ACHN (cell line): ENCODE results near the gene TPSG1.
"Not testable (repeated sequence)": the region's sequence is repeated elsewhere in the genome, so short reads cannot be mapped to it uniquely, and the experiment has no call there.

Experiments used
- DNase-seq: peaks from one replicate; pipeline ENCODE4 v3.0.0-alpha.2; 2015
- in situ Hi-C: cut with HindIII; loops from 2 replicates; pipeline ENCODE4 v1.10.0; 2017; ENCODE audit warnings: low sequenced_read_pairs, low pct_ligation_motif_present, low pct_unique_long_range_greater_than_20kb

The TPSG1 gene

DNA sequence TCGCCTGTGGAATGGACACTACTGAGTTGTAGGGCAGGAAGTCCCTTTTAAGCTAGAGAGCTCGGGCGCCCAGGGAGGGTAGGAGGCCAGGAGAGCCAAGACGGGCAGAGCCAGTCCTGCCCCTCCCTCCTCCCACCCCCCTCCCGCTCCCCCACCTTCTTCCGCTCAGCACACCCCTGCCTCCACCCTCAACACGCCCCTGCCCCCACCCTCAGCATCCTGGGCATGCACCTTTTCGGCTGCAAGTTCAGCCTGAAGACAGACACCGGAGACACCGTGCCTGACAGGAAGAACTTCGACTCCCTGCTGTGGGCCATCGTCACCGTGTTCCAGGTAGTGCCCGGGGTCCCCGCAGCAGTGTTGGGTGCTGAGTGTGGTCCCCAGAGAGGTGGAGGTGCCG, 18.3 kb downstream of the TPSG1 start:
- in situ Hi-C loops, result no loop called here

DNA sequence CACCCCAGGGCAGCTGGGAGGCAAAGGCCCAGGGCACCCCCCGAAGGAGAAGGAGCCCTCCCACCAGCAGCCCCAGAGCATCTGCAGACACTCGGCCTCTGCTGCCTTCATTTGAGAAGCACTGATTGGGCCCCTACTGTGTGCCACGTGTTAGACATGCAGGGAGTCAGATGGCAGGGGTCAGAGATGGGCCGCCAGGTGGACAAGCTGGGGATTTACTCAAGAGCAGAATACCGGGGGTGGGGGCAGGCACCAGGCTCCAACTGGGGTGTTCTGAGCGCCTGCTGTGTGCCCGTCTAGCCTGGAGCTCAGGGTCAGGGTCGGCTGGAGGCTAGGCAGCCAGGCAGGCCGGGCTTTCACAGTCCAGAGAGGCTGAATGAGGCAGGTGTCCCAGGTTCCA, 18.7 kb downstream of the TPSG1 start:
- in situ Hi-C loops, result no loop called here
- DNase-seq, result no peak

More for the DNA sequence above, 18.3 kb downstream of the TPSG1 start:
- no peak for DNase-seq

DNA sequence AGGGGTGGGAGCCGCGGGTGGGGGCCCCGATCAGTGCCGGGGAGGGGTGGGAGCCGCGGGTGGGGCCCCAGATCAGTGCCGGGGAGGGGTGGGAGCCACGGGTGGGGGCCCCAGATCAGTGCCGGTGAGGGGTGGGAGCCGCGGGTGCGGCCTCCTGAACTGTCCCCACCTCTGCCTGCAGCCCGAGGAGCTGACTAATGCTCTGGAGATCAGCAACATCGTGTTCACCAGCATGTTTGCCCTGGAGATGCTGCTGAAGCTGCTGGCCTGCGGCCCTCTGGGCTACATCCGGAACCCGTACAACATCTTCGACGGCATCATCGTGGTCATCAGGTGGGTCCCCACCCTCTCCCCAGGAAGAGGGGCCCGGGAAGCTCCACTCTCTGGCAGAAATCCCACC, 20.1 kb downstream of the TPSG1 start:
- in situ Hi-C loops, result no loop called here
- DNase-seq, result no peak

DNA sequence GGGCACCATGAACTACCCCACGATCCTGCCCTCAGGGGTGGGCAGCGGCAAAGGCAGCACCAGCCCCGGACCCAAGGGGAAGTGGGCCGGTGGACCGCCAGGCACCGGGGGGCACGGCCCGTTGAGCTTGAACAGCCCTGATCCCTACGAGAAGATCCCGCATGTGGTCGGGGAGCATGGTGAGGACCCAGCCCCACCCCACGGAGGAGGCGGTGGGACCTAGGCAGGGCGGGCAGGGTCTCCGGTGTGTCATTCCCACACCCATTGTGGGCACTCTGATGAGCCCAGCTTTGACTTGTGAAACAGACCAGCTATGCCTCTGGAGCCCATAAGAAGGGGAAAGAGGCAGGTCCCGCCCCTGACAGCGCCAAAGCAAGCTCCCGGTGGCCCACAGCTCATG, 22.8 kb downstream of the TPSG1 start:
- in situ Hi-C loops, result no loop called here
- no peak for DNase-seq

DNA sequence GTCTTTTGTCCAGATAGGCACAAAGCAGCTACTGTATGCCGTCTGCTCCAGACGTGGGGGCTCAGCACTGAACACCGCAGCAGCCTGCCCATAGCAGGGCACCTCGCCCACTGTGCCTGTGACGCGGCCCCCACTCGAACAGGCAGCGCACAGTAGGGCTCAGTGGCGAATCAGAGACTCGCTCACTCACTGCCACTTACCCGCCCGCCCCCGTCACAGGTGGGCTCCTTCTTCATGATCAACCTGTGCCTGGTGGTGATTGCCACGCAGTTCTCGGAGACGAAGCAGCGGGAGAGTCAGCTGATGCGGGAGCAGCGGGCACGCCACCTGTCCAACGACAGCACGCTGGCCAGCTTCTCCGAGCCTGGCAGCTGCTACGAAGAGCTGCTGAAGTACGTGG, 23.6 kb downstream of the TPSG1 start:
- in situ Hi-C loops, result no loop called here
- DNase-seq, result no peak

DNA sequence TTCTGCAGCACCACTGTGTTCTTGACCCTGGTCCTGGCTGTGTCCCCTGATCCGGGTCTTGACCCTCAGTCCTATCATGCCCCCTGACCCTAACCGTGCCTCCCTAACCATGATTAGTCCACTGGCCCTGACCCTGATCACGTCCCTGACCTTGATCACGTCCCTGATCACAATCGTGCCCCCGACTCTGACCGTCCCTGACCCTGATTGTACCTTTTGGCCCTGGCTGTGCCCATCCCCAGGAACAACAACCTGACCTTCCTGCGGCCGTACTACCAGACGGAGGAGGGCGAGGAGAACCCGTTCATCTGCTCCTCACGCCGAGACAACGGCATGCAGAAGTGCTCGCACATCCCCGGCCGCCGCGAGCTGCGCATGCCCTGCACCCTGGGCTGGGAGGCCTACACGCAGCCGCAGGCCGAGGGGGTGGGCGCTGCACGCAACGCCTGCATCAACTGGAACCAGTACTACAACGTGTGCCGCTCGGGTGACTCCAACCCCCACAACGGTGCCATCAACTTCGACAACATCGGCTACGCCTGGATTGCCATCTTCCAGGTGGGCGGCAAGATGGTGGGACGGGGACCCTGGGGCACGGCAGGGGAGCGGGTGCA, 24.9 kb downstream of the TPSG1 start:
- DNase-seq, result no peak
- in situ Hi-C loops, result no loop called here

DNA sequence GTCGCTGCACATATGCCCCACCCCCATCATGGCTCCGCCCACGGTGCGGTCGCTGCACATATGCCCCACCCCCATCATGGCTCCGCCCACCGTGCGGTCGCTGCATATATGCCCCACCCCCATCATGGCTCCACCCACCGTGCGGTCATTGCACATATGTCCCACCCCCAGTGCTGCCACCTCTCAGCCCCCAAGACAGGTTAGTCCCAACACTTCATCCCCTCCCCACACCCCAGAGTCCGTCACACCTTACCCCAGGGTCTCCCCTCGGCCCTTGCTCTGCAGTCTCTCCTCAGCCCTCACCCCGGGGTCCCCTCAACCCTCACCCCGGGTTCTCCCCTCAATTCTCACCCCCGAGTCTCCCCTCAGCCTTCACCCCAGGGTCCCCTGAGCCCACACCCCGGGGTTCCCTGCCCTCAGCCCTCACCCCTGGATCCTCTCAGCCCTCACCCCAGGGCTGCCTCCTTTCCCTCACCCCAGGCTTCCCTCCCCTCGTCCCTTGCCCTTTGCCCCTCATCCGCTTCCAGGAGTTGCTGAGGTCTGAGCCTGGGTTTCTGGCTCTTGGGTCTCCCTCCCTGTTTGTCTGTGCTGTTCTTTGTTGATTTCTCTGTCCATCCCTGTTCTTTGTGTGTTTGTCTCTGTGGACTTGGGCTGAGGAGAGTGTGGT, 25.6 kb downstream of the TPSG1 start:
- in situ Hi-C loops, result no loop called here
- DNase-seq, result no peak

DNA sequence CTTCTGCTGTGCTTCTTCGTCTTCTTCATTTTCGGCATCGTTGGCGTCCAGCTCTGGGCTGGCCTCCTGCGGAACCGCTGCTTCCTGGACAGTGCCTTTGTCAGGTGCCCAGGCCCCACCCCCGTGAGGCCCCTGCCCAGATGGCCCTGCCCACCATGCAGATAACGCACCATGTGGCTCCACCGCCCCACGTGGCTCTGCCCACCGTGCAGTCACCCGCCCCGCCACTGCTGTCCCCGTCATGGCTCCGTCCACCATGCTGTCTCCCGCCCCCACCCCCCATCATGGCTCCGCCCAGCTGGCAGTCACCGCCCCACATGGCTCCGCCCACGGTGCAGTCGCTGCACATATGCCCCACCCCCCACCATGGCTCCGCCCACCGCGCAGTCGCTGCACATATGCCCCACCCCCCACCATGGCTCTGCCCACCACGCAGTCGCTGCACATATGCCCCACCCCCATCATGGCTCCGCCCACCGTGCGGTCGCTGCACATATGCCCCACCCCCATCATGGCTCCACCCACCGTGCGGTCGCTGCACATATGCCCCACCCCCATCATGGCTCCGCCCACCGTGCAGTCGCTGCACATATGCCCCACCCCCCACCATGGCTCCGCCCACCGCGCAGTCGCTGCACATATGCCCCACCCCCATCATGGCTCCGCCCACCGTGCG, 26.3 kb downstream of the TPSG1 start:
- DNase-seq, in situ Hi-C loops: not testable (repeated sequence)

DNA sequence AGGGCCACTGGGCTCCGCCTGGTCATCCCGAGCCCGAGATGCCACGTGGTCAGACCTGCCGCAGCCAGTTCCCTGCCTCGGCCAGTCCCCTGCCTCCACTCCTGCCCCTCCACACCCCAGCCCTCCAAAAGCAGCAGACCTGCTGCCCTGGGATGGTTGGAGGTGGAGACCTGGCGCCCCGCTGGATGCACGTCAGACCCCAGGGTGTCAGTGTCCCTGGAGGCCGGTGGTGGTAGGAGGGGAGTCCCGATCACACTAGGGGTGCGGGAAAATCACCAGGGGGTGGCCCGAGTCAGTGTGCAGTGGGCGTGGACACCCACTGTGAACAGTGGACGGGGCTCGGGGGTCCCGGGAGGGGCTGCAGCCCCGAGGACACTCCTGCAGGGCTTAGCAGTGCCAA, 26.9 kb downstream of the TPSG1 start:
- no peak for DNase-seq
- in situ Hi-C loops, result no loop called here

DNA sequence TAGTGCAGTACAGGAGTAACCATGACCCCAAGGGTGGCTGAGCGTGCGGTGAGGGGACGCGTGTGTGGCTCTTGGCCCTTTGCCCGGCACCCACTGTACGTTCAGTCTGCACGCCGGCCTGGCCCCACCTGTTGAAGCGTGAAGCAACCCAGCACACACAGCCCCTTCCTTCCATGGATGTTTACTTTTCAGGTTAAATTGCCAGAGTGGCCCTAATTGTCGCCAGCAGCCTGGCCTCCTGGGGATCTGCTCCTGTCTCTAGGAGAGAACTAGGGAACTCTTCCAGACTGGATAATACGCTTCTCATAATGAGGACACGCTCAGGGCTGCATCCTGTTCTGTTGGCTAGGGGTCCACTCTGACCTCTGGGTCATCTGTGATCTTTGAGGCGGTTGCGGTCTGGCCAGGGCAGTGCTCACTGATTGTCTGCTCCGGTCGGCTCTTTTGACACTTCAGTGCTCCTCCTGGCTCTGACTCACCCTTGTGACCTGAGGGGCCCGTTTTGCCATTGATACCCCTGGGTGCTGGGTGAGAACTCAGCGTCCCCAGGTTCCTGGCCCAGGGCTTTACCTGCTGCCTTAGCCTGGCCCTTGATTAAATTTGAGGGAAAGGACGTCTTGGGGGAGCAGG, 27.7 kb downstream of the TPSG1 start:
- in situ Hi-C loops, result no loop called here
- DNase-seq, result no peak

DNA sequence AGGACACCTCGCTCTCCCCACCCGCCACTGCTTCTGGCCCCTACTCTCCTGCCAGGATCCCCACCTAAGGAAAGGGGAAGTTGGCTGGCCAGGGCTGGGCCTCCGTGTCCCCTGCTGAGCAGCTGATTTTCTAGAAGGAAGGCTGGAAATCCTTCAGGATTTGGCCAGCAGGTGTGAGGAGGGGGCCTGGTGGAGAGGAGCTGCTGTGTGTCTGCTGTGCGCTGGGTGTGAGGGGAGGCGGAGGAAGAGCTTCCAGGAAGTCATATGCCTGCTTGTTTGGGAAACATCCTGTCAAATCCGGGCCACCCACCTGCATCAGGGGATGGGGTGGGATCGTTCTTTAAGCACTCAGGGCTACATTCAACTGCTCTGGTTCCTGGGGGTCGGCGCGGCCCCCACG, 28.6 kb downstream of the TPSG1 start:
- DNase-seq, result no peak
- in situ Hi-C loops, result no loop called here

DNA sequence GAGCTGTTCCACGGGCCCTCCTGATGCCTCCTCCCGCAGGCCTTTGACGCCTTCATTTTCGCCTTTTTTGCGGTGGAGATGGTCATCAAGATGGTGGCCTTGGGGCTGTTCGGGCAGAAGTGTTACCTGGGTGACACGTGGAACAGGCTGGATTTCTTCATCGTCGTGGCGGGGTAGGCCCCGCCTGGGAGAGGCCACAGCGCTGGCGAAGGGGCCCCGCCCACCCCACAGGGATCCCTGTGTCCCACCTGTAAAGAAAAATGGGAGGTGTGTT, 29.7 kb downstream of the TPSG1 start:
- DNase-seq, result no peak
- in situ Hi-C loops, result no loop called here

DNA sequence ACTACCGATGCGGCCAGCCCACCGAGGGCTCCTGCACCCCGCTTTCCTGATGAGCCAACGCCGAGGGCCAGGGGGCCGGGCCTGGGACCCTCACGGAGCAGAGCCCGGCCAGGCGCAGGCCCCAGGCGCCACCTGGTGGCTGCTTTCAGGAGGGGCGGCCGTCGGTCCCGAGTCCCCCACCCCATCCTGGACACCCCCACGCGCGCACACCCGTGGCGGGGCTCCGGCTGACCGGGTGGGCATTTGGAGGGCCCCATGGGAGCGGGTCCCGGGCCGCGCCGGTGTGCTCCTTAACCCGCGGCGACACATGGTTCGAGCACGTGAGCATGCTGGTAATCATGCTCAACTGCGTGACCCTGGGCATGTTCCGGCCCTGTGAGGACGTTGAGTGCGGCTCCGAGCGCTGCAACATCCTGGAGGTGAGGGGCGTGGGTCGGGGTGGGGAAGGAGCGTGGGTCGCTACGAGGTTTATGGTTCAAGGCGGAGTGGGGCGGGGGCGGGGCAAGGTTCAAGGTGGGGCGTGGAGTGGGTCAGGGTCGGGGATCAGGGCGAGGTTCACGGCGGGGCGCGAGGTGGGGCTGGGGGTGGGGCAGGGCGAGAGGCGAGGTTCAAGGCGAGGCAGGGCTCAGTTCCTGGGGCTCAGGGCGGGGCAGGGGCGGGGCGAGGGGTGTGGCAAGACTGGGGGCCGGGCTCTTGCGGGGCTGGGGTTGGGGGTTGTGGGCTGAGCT, 30.2 kb downstream of the TPSG1 start:
- in situ Hi-C loops, result no loop called here
- no peak for DNase-seq

DNA sequence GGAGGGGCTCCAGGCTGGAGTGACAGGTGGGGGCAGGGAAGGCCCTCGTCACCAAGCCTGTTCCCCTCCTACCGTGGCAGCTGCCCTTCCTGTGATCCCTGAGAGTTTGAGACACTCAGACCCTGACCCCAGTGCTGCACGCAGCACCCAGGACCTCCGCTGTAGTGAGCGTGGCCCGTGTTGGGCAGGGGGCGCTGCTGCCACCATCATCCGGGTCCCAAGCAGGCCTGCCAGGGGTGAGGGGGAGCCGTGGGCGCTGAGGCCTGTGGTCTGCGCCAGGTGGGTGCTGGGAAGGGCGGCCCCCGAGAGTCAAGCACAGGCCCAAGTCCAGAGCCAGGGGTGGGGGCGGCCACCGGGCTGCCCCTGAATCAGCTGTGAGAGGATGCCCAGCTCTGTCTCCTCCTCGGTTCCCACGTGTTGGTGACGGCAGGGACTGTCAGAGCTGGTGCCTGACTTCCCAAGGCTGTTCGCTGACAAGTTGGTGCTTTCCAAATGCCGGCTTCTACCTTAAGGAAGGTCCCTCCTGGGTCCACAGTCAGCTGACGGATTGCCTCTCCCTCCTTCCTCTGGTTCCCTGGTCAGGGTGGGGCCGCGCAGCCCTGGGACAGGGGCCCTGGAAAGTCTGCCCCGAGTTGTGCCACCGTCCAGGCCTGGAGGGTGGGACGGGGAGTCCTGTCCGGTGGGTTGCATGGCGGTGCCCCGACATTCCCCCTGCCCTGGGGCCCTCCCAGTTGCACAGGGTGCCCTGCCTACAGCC, 31.1 kb downstream of the TPSG1 start:
- DNase-seq, result no peak
- in situ Hi-C loops, result no loop called here

DNA sequence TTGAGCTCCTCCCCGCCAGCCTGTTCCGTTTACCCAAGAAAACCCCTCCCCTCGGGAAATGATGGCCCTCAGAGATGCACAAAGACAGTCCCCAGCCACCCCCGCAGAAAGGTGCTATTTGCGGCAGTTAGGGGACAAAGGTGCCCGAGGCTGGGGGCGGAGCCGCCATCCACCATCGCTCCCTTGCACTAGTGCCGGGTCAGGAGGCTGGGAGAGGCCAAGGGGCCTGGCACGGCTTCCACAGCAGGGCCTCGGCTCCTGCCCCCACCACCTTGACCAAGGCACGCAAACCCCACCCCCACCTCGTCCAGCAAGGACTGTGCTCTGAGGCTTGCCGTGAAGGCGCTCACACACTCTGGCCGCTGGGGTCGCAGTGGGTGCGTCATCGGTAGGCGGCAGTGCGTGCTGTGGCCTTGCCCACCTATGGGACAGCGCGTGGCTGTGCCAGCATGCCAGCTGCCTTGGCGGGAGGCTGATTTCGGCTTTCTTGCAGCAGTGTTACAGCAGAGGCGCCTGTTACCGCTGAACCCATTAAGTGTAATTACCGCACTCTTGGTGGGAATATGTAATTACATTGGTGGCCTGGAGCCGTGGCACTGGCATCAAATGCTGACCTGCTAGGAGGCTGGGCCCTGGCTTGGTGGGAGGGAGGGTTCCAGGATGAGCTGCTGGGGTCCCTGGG, 31.8 kb downstream of the TPSG1 start:
- no peak for DNase-seq
- in situ Hi-C loops, result no loop called here

DNA sequence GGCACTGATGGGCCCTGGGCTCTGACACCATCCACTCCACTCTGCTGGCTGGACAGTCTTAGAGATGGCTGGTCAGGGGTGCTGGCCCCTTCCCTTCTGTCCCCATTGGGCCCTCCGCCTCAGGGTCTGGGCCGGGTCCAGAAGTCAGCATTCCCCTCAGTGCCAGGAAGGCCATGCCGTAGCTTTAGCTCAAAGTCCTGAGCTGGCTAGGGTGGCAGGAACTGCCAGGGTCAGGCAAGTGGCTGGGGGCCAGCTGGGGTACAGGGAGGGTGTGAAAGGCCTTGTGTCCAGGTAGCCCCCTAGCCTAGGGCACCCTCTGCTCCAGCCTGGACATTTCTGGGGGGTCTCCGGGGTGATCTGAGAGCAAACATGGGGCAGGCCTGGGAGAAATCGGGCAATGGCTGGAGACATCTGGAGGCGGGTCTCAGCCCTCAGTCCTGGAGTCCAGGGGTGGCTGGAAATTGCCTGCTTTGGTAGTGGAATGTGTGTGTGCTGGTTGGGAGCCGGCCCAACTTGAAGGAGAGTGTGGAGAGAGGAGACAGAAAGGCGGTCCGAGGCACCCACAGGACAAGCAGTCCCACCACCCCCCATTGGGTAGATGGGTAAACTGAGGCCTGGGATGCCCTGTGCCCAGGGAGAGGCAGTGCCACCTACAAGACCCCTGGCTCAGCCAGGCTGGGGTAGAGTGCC, 32.5 kb downstream of the TPSG1 start:
- in situ Hi-C loops, result no loop called here
- DNase-seq, result no peak

DNA sequence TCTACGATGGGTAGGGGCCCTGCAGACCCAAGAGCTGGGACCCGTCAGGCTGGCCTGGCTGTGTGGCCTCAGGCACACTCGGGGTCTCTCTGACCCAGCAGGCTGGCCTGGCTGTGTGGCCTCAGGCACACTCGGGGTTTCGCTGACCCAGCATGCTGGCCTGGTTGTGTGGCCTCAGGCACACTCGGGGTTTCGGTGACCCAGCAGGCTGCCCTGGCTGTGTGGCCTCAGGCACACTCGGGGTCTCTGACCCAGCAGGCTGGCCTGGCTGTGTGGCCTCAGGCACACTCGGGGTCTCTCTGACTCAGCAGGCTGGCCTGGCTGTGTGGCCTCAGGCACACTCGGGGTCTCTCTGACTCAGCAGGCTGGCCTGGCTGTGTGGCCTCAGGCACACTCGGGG, 34.3 kb downstream of the TPSG1 start:
- DNase-seq, in situ Hi-C loops: not testable (repeated sequence)

DNA sequence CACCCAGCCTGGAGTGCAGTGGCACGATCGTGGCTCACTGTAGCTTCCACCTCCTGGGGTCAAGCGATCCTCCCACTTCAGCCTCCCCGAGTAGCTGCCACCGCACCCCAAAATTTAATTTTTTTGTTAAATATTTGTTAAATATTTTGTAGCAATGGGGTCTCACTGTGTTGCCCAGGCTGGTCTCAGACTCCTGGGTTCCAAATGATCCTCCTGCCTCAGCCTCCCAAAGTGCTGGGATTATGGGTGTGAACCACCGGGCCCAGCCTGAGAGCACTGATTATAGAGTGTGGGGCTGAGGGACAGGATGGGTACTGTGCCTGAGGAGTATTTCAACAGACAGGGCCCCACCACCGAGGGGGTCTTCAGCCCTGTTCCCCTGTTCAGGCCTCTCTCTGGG, 35.6 kb downstream of the TPSG1 start:
- DNase-seq, result no peak
- in situ Hi-C loops, result no loop called here
